Transverse colon (tissue), 4 donors: ENCODE data around the gene NUBP1. TPM values are rescaled to one million over a fixed set of nuclear protein-coding genes. Genes with fewer than 3 reads are reported as not detected.

ENCODE experiments used
- DNase-seq: peaks from one replicate; pipeline ENCODE4 v3.0.0-alpha.2; 2019
- H3K27ac ChIP-seq, 4 donors: fragments of 200-600 bp; sonication (generic); 2 replicates each; pipeline ENCODE4 v1.5.1; 2016 to 2018; ENCODE audit warnings: inconsistent platforms in 4 of 4
- H3K27me3 ChIP-seq: fragments of 200-600 bp; sonication (generic); 2 replicates; pipeline ENCODE4 v1.5.1; 2017; ENCODE audit warnings: inconsistent platforms
- H3K36me3 ChIP-seq, 4 donors: fragments of 200-600 bp; sonication (generic); 2 replicates each; pipeline ENCODE4 v1.5.1; 2017 to 2019; ENCODE audit warnings: inconsistent platforms in 4 of 4
- H3K4me1 ChIP-seq, 4 donors: fragments of 200-600 bp; sonication (generic); 2 replicates each; pipeline ENCODE4 v1.5.1; 2017 to 2020; ENCODE audit warnings: inconsistent platforms in 4 of 4
- H3K4me3 ChIP-seq, 4 donors: fragments of 200-600 bp; sonication (generic); 1 replicate in 1 of 4; 2 replicates in 3 of 4; pipeline versions ENCODE4 v1.5.1 to v1.6.1; 2017 to 2019; ENCODE audit warnings: inconsistent platforms in 4 of 4
- H3K9me3 ChIP-seq, 2 donors: fragments of 200-600 bp; sonication (generic); 2 replicates each; pipeline ENCODE4 v1.5.1; 2017 to 2019; ENCODE audit warnings: inconsistent platforms in 2 of 2
- EP300 ChIP-seq: sonication (generic); formaldehyde crosslinking; IDR thresholded peaks from one replicate; pipeline ENCODE4 v1.6.1; 2017; ENCODE audit warnings: antibody characterized with exemption, low read depth
- POLR2A ChIP-seq: fragments of 450-650 bp; IDR thresholded peaks from one replicate; pipeline ENCODE4 v1.6.1; 2016; ENCODE audit warnings: antibody characterized with exemption, mild to moderate bottlenecking, moderate library complexity
- POLR2AphosphoS5 ChIP-seq, 3 donors: sonication (generic); formaldehyde crosslinking; IDR thresholded peaks; one replicate each; pipeline ENCODE4 v1.6.1; 2016; ENCODE audit warnings: antibody characterized with exemption in 3 of 3
- WGBS, 2 donors: methylation state at CpG; one replicate each; pipeline ENCODE4 v1.1.5; 2018; ENCODE audit warnings: low coverage in 1 of 2; 5-methylcytosine and 5-hydroxymethylcytosine counted together
- in situ Hi-C, 4 donors: fragments of 200-750 bp; cut with MboI; loops; one replicate each; pipeline versions ENCODE4 v1.15.0 to v1.15.1; 2017; ENCODE audit warnings: low sequenced_read_pairs in 3 of 4, low pct_ligation_motif_present in 1 of 4, low pct_unique_long_range_greater_than_20kb in 1 of 4
- intact Hi-C: fragments of 100-400 bp; cut with DNase I; formaldehyde crosslinking; loops from one replicate; pipeline ENCODE4 v1.15.1; 2023; ENCODE audit warnings: low total_unique reads
- total RNA-seq, 4 donors: library from RNA; depleted of rRNA; stranded (reverse); fragments of >200 nt; gene quantifications; one replicate each; pipeline ENCODE4 v1.1.0, GENCODE V29; 2016
- TF ChIP-seq, protein P1 (sequence below), 5 experiments: fragments of 200-600 bp in 3 of 5; fragments of 450-650 bp in 2 of 5; sonication (generic) in 3 of 5; IDR thresholded peaks; 1 replicate in 2 of 5; 2 replicates in 3 of 5; pipeline ENCODE4 v1.5.1; 2016 to 2017; ENCODE audit warnings: antibody characterized with exemption in 5 of 5, inconsistent platforms in 3 of 5, mild to moderate bottlenecking in 2 of 5, moderate library complexity in 1 of 5

Gene NUBP1
- total RNA-seq, 4 donors from 2014 or later, result 11.6 to 23.8 (median 22.5) TPM

DNA sequence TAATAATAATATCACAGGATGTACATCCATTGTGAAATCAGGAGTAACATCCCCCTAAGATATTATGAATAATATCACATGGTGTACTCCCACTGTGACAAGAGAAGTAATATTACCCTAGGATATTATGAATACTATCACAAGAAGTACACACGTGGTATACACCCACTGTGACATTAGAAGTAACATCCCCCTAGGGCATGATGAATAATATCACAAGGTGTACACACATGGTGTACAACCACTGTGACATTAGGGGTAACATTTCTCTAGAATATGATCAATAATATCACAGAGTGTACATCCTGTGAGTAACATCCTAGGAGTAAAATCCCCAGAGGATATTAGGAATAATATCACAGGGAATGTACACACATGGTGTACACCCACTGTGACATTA lies 43.9 kb upstream of the NUBP1 start:
- Histone ChIP-seq H3K36me3 (no peaks in the 10 kb centered on the region), H3K9me3 (no peaks in the 10 kb centered on the region), H3K4me1 (no peaks in the 10 kb centered on the region), H3K27ac (no peak overlapping the region), H3K27me3 (no peaks in the 10 kb centered on the region), H3K4me3 (no peak overlapping the region)
- no peak for DNase-seq
- TF ChIP-seq, protein P1, sequence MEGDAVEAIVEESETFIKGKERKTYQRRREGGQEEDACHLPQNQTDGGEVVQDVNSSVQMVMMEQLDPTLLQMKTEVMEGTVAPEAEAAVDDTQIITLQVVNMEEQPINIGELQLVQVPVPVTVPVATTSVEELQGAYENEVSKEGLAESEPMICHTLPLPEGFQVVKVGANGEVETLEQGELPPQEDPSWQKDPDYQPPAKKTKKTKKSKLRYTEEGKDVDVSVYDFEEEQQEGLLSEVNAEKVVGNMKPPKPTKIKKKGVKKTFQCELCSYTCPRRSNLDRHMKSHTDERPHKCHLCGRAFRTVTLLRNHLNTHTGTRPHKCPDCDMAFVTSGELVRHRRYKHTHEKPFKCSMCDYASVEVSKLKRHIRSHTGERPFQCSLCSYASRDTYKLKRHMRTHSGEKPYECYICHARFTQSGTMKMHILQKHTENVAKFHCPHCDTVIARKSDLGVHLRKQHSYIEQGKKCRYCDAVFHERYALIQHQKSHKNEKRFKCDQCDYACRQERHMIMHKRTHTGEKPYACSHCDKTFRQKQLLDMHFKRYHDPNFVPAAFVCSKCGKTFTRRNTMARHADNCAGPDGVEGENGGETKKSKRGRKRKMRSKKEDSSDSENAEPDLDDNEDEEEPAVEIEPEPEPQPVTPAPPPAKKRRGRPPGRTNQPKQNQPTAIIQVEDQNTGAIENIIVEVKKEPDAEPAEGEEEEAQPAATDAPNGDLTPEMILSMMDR (IDR thresholded peaks at IDR 0.05), result no peak
- no peak for TF ChIP-seq EP300
- no peak for TF ChIP-seq POLR2AphosphoS5 (IDR thresholded peaks at IDR 0.05)
- no peak for TF ChIP-seq POLR2A
- WGBS, 2 donors, result 57 to 60% methylated on average over 1 of the region's 1 CpG
- intact Hi-C loops (no loop called here), in situ Hi-C loops (no loop called here)

DNA sequence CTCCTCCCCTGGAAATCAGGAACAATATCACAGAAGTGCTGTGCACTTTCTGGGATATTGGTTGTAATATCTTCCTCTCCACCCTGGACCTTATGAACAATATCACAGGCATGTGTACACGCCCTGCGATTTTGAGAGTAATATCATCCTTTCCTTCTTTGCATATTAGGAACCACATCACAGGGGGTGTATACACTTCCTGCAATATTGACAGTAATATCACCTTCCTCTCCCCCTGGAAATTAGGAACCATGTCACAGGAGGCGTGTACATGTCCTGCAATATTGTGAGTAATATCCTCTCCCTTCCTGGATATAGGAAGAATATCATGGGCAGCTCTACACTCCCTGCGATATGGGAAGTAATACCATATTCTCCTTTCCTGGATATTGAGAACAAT lies 34.7 kb upstream of the NUBP1 start:
- Histone ChIP-seq H3K4me3 (no peak overlapping the region), H3K9me3 (no peaks in the 10 kb centered on the region), H3K4me1 (no peaks in the 10 kb centered on the region), H3K27ac (no peak overlapping the region), H3K36me3 (no peaks in the 10 kb centered on the region), H3K27me3 (no peaks in the 10 kb centered on the region)
- WGBS, 2 donors, result 43 to 54% methylated on average over 3 to 4 of the region's 4 CpGs
- DNase-seq, result no peak
- intact Hi-C loops, result no loop called here
- TF ChIP-seq, protein P1 (IDR thresholded peaks at IDR 0.05), result no peak
- no peak for TF ChIP-seq POLR2AphosphoS5 (IDR thresholded peaks at IDR 0.05)
- TF ChIP-seq POLR2A, result no peak
- no peak for TF ChIP-seq EP300
- in situ Hi-C loops, result no loop called here

DNA sequence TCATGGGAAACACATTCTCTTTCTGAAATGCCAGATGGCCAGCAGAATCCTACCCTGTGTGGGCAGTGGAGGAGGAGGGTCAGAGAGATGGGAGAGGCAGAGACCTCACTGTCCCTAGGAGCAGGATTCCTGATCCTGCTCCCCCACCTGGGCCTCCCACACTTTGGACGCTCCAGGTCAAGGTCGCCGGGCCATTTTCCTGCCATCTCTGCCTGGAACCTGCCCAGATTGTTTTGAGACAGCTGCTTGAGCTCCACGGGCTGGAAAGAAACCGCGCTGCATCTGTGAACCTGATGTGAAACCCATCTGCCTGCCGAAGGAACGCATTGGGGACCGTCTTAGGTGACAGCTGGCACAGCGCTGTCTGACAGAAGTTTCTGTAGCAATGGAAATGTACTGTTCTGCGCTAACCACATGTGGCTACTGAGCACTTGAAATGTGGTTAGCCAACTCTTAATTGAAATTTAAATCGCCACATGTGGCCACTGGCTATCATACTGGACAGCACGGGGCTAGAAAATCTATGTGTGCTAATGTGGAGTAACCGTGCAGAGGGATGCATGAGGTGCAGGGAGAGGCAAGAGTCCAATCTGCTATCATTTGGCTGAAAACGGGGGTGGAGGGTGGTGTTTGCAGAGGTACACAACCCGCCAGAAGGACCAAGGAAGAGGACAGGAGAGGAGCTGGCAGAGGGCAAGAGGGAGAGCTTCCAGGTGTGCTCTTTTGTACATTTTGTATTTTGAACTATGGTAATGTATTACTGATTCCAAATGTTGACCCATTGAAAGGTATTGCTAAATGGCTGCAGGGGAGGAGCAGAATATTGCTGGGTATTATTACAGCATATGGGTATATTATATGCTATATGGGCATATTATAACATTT lies 15.4 kb upstream of the NUBP1 start:
- WGBS, 2 donors, result 53 to 84% methylated on average over 7 to 16 of the region's 16 CpGs
- in situ Hi-C loops, result loop anchor here in 2 of 4 donors (25.0 kb wide), 2 partner anchors 466 to 1591 kb away; no protein-coding TSS in a partner anchor

More for the DNA sequence above, 15.4 kb upstream of the NUBP1 start:
- no peak overlapping the region for H3K4me3 ChIP-seq
- TF ChIP-seq POLR2A (no peak), EP300 (no peak), POLR2AphosphoS5 (IDR thresholded peaks at IDR 0.05) (no peak)
- TF ChIP-seq, protein P1 (IDR thresholded peaks at IDR 0.05), result no peak
- intact Hi-C loops, result no loop called here
- no peaks in the 10 kb centered on the region for H3K27me3 ChIP-seq
- H3K9me3 ChIP-seq, result no peaks in the 10 kb centered on the region
- peak; percentile 42 for DNase-seq
- H3K27ac ChIP-seq, result no peak overlapping the region
- H3K36me3 ChIP-seq, result no peaks in the 10 kb centered on the region
- no peaks in the 10 kb centered on the region for H3K4me1 ChIP-seq
